HepG2 (cell line): Measurements from ENCODE around the gene NTRK2. TPM values are rescaled to one million over a fixed set of nuclear protein-coding genes. Genes with fewer than 3 reads are reported as not detected.
A peak's percentile ranks its signal among the peaks of the same experiment; 100 is the strongest.

Source experiments
- ATAC-seq: fragments of 200-7000 bp; cut with Tn5 transposase; 3 replicates; pipeline ENCODE4 v1.9.1; 2020; ENCODE audit warnings: mild to moderate bottlenecking, moderate library complexity
- BruUV-seq: library from RNA; stranded (reverse); fragments of 400-500 nt; replicated peaks from 2 replicates; lab custom pipeline; 2021; lab: Mats Ljungman, UMichigan
- CTCF ChIA-PET: fragments of 300-600 bp; formaldehyde crosslinking; extraction: SDS; loops from one replicate; lab custom pipeline; 2021; ENCODE audit warnings: low total read pairs, inconsistent platforms, low intra/inter-chr PET ratio; lab: Yijun Ruan, JAX
- POLR2A ChIA-PET: fragments of 350-600 bp; sonication (Branson Sonifier 250); formaldehyde crosslinking; loops from one replicate; lab custom pipeline; 2020; ENCODE audit warnings: antibody characterized with exemption, inconsistent platforms; lab: Yijun Ruan, JAX
- DNase-seq: peaks from one replicate; pipeline ENCODE4 v3.0.0-alpha.2; 2015; ENCODE audit warnings: low spot score
- FAIRE-seq: peaks from 3 replicates; lab custom pipeline; 2011; peaks lifted over from hg19 to GRCh38; lab: Jason Lieb, UNC
- H2AFZ ChIP-seq: one replicate; pipeline ENCODE4 v1.6.1; 2011; ENCODE audit warnings: low read length, inconsistent platforms
- H3K27ac ChIP-seq: fragments of 300-600 bp; 3 replicates; pipeline ENCODE4 v1.8.0; 2011; ENCODE audit warnings: mixed run types, mild to moderate bottlenecking, mixed read lengths, low read length, inconsistent platforms; ENCODE audit not compliant: insufficient read depth; ENCODE audit errors: extremely low read length
- H3K27me3 ChIP-seq, 2 experiments: fragments of 200-600 bp in 1 of 2; 2 replicates in 1 of 2; 3 replicates in 1 of 2; pipeline versions ENCODE4 v1.6.0 to v1.8.0; 2011; ENCODE audit warnings: low read length in 2 of 2, mild to moderate bottlenecking in 2 of 2, moderate library complexity in 2 of 2, inconsistent platforms in 1 of 2; ENCODE audit not compliant: insufficient read depth in 2 of 2, control insufficient read depth in 1 of 2
- H3K36me3 ChIP-seq, 2 experiments: fragments of 200-600 bp in 1 of 2; replicated peaks in 1 of 2; 2 replicates in 1 of 2; 3 replicates in 1 of 2; pipeline versions ENCODE4 v1.5.1 to v1.8.0; 2011; ENCODE audit warnings: low read length in 2 of 2, inconsistent platforms in 1 of 2; ENCODE audit not compliant: insufficient read depth in 2 of 2, control insufficient read depth in 1 of 2
- H3K4me1 ChIP-seq: 2 replicates; pipeline ENCODE4 v1.5.1; 2012; ENCODE audit warnings: low read length, inconsistent platforms; ENCODE audit not compliant: insufficient read depth
- H3K4me2 ChIP-seq: 2 replicates; pipeline ENCODE4 v1.6.0; 2011; ENCODE audit warnings: low read depth, low read length, inconsistent platforms
- H3K4me3 ChIP-seq, 3 experiments: fragments of 200-600 bp in 1 of 3; sonication (generic), shearing (Covaris generic) in 1 of 3; replicated peaks in 1 of 3; 2 replicates each; pipeline ENCODE4 v1.5.1; 2011 to 2016; ENCODE audit warnings: low read length in 3 of 3, inconsistent platforms in 2 of 3, low read depth in 2 of 3, mild to moderate bottlenecking in 2 of 3, control low read depth in 1 of 3, mixed read lengths in 1 of 3; ENCODE audit not compliant: insufficient read depth in 1 of 3
- H3K79me2 ChIP-seq: one replicate; pipeline ENCODE4 v1.6.1; 2011; ENCODE audit warnings: low read length, inconsistent platforms; ENCODE audit not compliant: insufficient read depth
- H3K9ac ChIP-seq: 2 replicates; pipeline ENCODE4 v1.6.0; 2011; ENCODE audit warnings: mild to moderate bottlenecking, low read depth, low read length, inconsistent platforms; ENCODE audit not compliant: insufficient read depth
- H3K9me3 ChIP-seq: 2 replicates; pipeline ENCODE4 v1.5.1; 2012; ENCODE audit warnings: mild to moderate bottlenecking, low read length
- H4K20me1 ChIP-seq: 2 replicates; pipeline ENCODE4 v1.6.0; 2011; ENCODE audit warnings: inconsistent platforms, mild to moderate bottlenecking, low read length, moderate library complexity; ENCODE audit not compliant: insufficient read depth
- ADNP ChIP-seq: sonication (generic); formaldehyde crosslinking; IDR thresholded peaks from 2 replicates; pipeline ENCODE4 v1.4.0; 2020; ENCODE audit warnings: missing genetic modification reagents
- CEBPB ChIP-seq: IDR thresholded peaks from 2 replicates; pipeline ENCODE4 v1.6.1; 2011; ENCODE audit warnings: low read depth, low read length, improper control_type of control experiment, borderline replicate concordance
- CTCF ChIP-seq: sonication (generic); formaldehyde crosslinking; IDR thresholded peaks from 2 replicates; pipeline ENCODE4 v1.5.0; 2020; ENCODE audit warnings: mild to moderate bottlenecking, missing genetic modification reagents, moderate library complexity
- JDP2 ChIP-seq: sonication (generic); formaldehyde crosslinking; IDR thresholded peaks from 2 replicates; pipeline ENCODE4 v1.8.1; 2022; ENCODE audit warnings: missing genetic modification reagents, borderline replicate concordance
- NFKB2 ChIP-seq: sonication (generic); formaldehyde crosslinking; IDR thresholded peaks from 2 replicates; pipeline ENCODE4 v1.4.0; 2020; ENCODE audit warnings: missing genetic modification reagents, borderline replicate concordance
- PCBP1 ChIP-seq: fragments of 200-400 bp; formaldehyde crosslinking; IDR thresholded peaks from 2 replicates; pipeline ENCODE4 v1.6.1; 2017; ENCODE audit warnings: mild to moderate bottlenecking, low read depth, low read length, borderline replicate concordance
- STAG1 ChIP-seq: sonication (generic); formaldehyde crosslinking; IDR thresholded peaks from 2 replicates; pipeline ENCODE4 v1.4.0; 2020; ENCODE audit warnings: missing genetic modification reagents
- TEAD3 ChIP-seq: optimal IDR thresholded peaks from 2 replicates; pipeline ENCODE3; 2016; ENCODE audit warnings: borderline replicate concordance
- ZNF383 ChIP-seq: sonication (generic); formaldehyde crosslinking; IDR thresholded peaks from 2 replicates; pipeline ENCODE4 v1.4.0; 2020; ENCODE audit warnings: missing genetic modification reagents, mild to moderate bottlenecking, borderline replicate concordance
- ZNF589 ChIP-seq: sonication (generic); formaldehyde crosslinking; conservative IDR thresholded peaks from 2 replicates; pipeline ENCODE4 v1.8.0; 2022; ENCODE audit warnings: mild to moderate bottlenecking, moderate library complexity, missing genetic modification reagents
- ZNF781 ChIP-seq: sonication (generic); formaldehyde crosslinking; IDR thresholded peaks from 2 replicates; pipeline ENCODE4 v1.5.1; 2020; ENCODE audit warnings: borderline replicate concordance, mild to moderate bottlenecking, missing genetic modification reagents; ENCODE audit errors: not compliant biosample characterization
- WGBS: methylation state at CpG from one replicate; pipeline ENCODE4 v1.1.6; 2017; ENCODE audit warnings: low lambda C conversion rate; 5-methylcytosine and 5-hydroxymethylcytosine counted together
- in situ Hi-C: cut with HindIII; loops from 2 replicates; pipeline ENCODE4 v1.10.0; 2017; ENCODE audit warnings: low pct_unique_long_range_greater_than_20kb; ENCODE audit not compliant: extremely low pct_ligation_motif_present
- intact Hi-C: fragments of 100-400 bp; cut with micrococcal nuclease; formaldehyde crosslinking; loops from one replicate; pipeline ENCODE4 v1.10.0; 2022; ENCODE audit not compliant: unreplicated experiment
- polyA plus RNA-seq, 8 experiments: library from polyadenylated mRNA; depleted of rRNA in 3 of 8; stranded (reverse) in 7 of 8; unstranded in 1 of 8; fragments of >200 nt; fragmentation: Illumina TruSeq in 4 of 8; extraction: Trizol in 4 of 8; gene quantifications; 2 replicates each; pipeline versions ENCODE4 v1.2.1 to v1.2.3, GENCODE V29; 2011 to 2016; ENCODE audit warnings: low read depth in 4 of 8, missing spikeins in 1 of 8, mixed read lengths in 1 of 8; ENCODE audit not compliant: insufficient read depth in 1 of 8
- total RNA-seq, 5 experiments: library from RNA; depleted of rRNA; stranded (reverse); fragments of >200 nt; fragmentation: Illumina TruSeq; extraction: Trizol; gene quantifications; 2 replicates each; pipeline ENCODE4 v1.2.3, GENCODE V29; 2016; ENCODE audit warnings: low read depth in 1 of 5
- TF ChIP-seq, protein P1 (sequence below): sonication (generic); IDR thresholded peaks from 2 replicates; pipeline ENCODE4 v1.6.1; 2016; ENCODE audit warnings: low read depth, borderline replicate concordance

Gene NTRK2
- total and polyA plus RNA-seq, 2 of the 13 experiments (the other 11 are each of a cell fraction or from before 2014, with no cell fraction given), result not detected

- H3K4me2 ChIP-seq, result no peak overlapping the region
- no peak for ATAC-seq
- POLR2A ChIA-PET, result no interaction called here
- H3K9ac ChIP-seq, result no peak overlapping the region
- intact Hi-C loops, result no loop called here
- DNase-seq, result no peak
- H3K79me2 ChIP-seq, result no peaks in the 10 kb centered on the region
- FAIRE-seq, result no peak
- no peak overlapping the region for H3K27ac ChIP-seq
- in situ Hi-C loops, result no loop called here
- TF ChIP-seq ZNF589 (CRISPR knock-in tag) (no peak), ZNF781 (CRISPR knock-in tag) (no peak), NFKB2 (no peak), PCBP1 (no peak), CEBPB (peak; percentile 45), JDP2 (no peak)
- TF ChIP-seq, protein P1, sequence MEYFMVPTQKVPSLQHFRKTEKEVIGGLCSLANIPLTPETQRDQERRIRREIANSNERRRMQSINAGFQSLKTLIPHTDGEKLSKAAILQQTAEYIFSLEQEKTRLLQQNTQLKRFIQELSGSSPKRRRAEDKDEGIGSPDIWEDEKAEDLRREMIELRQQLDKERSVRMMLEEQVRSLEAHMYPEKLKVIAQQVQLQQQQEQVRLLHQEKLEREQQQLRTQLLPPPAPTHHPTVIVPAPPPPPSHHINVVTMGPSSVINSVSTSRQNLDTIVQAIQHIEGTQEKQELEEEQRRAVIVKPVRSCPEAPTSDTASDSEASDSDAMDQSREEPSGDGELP, result no peak
- H3K9me3 ChIP-seq, result no peaks in the 10 kb centered on the region
- no peaks in the 10 kb centered on the region for H3K4me1 ChIP-seq
- no peak overlapping the region for H3K4me3 ChIP-seq
- H4K20me1 ChIP-seq, result no peaks in the 10 kb centered on the region
- H3K27me3 ChIP-seq, result no peaks in the 10 kb centered on the region; a peak in 1 of 5 replicates
- H2AFZ ChIP-seq, result no peak overlapping the region
- 13% methylated on average over 3 of the region's 3 CpGs for WGBS
- no TSS peak for BruUV-seq
- CTCF ChIA-PET, result no interaction called here
- no peaks in the 10 kb centered on the region for H3K36me3 ChIP-seq
Observed at GRCh38 chr9:84929068-84929467, 259.5 kb downstream of the NTRK2 start.

GRCh38 chr9:84932915-84933527 lies 263.5 kb downstream of the NTRK2 start:
- H3K9ac ChIP-seq, result no peak overlapping the region
- H3K4me2 ChIP-seq, result no peak overlapping the region
- H3K27me3 ChIP-seq, result no peaks in the 10 kb centered on the region
- H3K4me3 ChIP-seq, result no peak overlapping the region
- no peaks in the 10 kb centered on the region for H4K20me1 ChIP-seq
- intact Hi-C loops (no loop called here), in situ Hi-C loops (no loop called here)
- no peaks in the 10 kb centered on the region for H3K79me2 ChIP-seq
- DNase-seq (no peak), ATAC-seq (no peak)
- no peak overlapping the region for H2AFZ ChIP-seq
- WGBS, result 60% methylated on average over 3 of the region's 6 CpGs
- H3K36me3 ChIP-seq, result no peaks in the 10 kb centered on the region
- no TSS peak for BruUV-seq
- peak; percentile 94 for TF ChIP-seq TEAD3 (CRISPR knock-in tag)
- no peak for TF ChIP-seq ADNP (CRISPR knock-in tag)
- TF ChIP-seq STAG1, result 0 out of 2 replicates have a peak, but pooled peaks have one; percentile 3
- peak; percentile 26; the same call in 1 of the 2 replicates for TF ChIP-seq CTCF (CRISPR knock-in tag)
- no peak for TF ChIP-seq ZNF383 (CRISPR knock-in tag)
- TF ChIP-seq, all 625 proteins: peak for 3
- FAIRE-seq, result peak; percentile 21
- no peaks in the 10 kb centered on the region for H3K4me1 ChIP-seq
- CTCF ChIA-PET, result no interaction called here
- POLR2A ChIA-PET, result no interaction called here
- no peaks in the 10 kb centered on the region for H3K9me3 ChIP-seq
- H3K27ac ChIP-seq, result no peak overlapping the region
